ENCODE data around the gene UNCX.
A peak's percentile ranks its signal among the peaks of the same experiment; 100 is the strongest.

UNCX gene

GRCh38 chr7:1244700-1245523 is 12.2 kb downstream of the UNCX start:
- no peak for DNase-seq

- DNase-seq, result no peak
Observed at GRCh38 chr7:1245524-1246050, 12.9 kb downstream of the UNCX start.

DNA sequence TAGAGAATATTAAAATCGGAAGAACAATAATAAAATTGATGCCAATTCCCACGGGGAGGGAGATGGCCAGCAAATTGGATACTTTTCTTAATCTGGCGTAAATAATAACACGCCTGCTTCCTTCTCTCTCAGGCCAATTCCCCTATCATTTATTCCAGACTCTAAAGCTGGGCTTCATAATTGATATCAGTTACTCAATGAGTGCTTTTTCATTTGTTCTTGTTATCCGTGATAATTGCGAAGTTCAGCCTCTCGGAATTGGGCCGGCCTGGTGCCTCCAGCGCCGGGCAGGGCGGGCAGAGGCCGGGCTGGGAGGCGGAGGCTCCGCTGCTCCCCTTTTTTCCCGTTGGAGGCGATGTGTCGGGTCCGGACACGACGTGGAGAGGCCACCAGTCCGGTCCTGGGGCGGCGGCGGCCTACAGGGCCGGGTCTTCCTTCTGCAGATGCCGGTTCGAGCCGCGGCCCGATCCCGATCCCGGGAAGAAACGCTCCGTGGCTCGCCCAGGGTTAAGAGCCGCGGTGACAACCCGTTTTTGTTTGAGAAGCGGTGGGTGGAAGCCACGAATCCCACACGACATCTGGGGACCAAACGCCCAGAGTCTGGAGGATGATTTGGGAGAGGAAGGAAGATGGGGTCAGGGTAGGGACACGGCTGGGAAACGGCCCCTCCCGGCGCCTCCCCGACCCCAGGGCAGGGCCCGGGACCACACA is 13.6 kb downstream of the UNCX start:
- DNase-seq, result no peak

DNA sequence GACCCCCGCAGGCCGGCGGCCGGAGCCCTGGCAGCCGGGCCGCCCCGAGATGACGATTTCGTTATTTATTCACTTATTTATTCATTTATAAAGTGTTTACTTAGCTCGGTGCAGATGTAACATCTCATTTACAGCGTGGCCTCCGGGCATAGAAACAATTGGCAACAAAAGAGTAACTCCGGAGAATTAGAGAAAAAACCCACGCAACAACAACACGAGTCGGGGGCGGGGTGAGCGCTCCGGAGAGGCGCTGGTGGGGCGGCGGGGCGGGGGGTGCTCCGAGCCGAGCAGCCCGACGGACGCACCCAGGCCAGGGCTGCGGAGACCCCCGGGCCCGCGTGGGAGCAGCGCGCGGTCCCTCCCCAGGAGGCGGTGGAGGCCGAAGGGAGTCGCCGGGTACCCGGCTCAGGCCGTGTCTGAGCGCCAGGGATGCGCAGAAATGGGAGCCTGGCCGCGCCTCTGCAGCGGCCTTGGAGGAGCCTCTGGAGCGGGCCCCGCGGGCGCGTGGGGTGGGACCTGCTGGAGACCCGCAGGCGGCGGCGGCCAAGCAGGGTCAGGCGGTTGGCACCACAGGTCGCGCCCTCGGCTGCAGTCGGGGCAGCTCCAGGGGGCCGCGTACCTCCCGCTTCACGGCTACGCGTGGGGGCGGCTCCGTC is 14.3 kb downstream of the UNCX start:
- no peak for DNase-seq

GRCh38 chr7:1247527-1248041 is 14.9 kb downstream of the UNCX start:
- peak; percentile 22 to 51 for DNase-seq

GRCh38 chr7:1248143-1248915 is 15.7 kb downstream of the UNCX start:
- no peak for DNase-seq

DNA sequence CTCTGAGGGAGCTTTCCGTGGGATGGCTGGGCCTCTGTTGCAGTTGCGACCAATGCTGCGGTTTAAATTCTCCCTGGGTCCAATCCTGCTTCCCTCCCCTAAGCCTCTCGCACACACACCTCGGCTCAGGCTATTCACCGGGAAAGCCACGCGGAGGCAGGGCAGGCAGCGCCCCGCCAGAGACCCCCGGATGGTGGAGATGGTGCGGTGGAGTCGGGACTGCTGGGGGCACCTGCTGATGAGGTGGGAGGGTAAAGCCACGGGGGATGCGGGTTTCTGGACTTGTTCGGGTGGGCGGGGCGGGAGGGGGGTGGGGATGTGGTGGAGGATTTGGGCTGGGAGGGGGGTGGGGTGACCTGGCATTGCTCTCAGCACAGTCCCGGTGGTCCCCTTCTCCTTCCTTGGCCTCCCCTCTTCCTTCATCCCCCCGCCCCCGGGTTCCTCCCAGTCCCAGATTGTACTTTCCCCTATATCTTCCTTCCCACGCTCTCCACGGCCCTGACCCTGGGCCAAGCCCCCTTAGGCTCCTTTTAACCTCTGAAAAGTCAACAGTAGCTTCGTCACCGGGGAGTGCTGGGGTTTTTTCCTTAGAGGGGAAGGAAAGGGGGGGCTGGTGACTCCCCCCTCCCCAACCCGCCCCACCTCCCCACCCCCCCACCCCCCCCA is 16.4 kb downstream of the UNCX start:
- no peak for DNase-seq

- no peak for DNase-seq
Observed at GRCh38 chr7:1249731-1250130, 17.1 kb downstream of the UNCX start.

- DNase-seq, result no peak
Observed at GRCh38 chr7:1250901-1251300, 18.2 kb downstream of the UNCX start.

DNA sequence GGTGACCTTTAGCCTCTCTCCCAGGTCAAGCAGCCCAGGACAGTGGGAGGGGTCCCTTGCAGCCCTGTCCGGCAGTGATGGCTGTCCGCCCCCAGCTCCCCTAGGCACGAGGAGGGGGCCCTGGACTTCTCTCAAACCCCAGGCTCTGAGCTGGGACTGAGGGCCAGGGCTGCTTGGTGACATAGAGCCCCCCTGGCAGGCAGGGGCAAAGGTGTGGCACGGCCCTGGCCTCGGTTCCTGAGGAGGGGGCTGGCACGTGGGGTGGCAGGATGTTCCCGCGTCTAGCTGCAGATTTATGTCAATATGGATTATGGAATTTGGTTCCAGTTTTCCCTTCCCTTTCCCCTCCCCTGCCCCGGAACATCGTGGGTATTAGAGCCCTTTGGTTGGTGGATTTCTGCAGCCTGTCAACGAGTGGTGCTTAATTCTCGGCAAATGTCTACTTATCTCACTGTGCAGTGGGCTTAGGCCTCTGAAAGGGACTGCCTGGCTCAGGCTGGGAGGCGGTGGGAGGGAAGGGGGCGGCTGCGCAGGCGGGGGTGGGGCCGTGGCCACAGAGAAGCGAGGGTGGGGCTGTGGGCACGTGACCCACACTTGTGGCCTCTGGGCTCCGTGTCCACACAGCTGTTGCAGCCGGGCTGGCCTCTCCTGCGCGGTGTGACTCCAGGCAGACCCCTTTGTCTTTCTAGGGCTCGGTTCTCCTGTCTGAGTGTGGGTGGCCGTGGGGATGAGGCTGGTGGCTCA is 19.3 kb downstream of the UNCX start:
- DNase-seq, result no peak

DNA sequence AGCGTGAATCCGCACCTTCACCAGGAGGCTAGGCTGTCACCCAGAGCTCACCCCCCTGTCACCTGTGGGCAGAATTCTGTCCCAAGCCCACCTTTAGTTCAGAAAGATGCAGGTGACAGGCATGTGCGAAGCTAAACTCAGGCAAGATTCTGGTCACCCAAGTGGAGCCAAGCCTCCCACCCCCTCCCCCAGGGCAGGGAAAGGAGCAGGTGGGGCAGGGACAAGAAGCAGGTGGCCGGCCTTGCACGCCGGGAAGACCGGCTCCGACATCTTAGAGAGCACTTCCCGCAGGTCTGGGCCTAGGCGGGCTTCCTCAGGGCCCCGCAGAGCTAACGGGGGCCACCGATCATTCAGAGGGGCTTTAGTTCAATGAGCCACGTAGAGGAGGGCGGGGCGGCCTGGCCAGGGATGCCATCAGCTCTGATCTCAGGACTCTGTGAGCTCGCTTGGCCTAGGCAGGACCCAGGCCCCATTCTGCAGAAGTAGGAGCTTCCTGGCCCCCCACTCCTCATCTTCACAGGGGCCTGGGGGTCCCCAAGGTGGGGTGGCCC is 19.9 kb downstream of the UNCX start:
- DNase-seq, result no peak

- no peak for DNase-seq
Observed at GRCh38 chr7:1253681-1254181, 21.1 kb downstream of the UNCX start.

DNA sequence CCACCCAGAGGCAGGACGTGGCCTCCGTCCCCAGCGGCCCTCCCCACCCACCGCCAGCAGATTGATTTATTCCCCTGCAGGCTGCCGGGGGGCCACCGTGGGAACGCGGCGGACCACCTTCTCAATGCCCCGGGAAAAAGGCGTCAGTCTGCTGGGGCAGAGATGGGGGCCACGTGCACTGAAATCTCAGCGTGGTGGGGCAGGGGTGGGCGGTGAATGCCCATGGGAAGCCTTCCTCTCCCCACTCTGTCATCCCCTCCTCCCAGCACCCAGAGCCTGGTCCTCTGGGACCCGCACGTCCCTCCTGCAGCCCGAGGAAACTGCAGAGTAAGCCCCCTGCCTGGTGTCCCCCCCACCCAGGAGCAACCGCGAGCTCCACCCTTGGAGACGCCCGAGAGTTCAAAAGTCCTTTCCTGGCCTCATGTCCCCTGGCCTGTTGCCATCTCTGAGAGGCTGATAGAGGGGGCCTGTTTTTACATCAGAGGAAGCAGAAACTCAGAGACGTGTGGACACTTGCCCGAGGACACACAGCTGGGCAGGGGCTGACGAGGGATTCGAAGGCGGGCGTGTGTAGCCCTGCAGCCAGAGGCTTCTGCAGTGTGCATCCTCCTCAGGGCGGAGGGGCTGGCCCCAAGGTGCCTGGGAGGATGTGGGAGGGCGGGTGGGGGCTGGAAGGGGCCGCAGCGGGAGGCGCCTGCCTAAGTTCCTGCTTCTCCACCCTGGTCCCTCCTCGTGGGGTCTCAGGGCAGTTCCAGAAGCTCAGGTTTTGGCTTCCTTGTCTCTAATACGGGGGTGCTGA is 21.8 kb downstream of the UNCX start:
- no peak for DNase-seq

DNA sequence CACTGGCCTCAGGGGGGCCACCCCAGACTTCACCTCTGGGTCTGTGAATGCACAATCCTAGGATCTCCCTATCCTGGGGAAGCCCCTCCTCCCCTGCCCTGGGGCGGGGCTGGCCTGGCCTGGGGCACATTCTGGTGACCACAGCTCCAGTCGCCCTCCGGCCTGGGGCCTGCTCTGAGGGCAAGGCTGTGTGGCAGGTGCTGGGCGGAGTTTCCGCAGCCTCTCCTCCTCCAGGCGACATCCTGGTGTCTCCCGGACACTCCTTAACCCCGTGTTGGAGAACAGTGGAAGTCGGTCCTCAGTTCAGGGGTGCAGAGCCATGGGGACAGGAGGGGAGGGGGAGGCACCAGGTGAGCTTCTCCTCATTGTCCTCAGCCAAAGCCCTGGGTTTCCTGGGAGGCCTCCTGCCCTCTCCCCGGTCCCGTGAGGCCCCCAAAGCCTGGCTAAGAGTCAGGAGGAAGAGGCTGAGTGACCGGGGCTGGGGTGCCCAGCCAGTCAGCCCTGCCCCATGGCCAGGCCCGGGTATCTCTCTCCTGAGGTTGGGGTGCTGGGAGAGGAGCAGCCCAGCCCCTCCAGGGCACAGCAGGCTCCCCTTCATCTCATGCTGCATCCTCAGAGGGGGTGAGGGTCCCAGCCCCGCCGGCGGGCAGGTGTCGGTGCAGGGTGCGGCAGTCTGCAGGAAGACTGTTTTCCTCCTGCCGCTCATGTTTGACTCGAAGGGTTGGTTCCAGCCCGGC is 22.6 kb downstream of the UNCX start:
- no peak for DNase-seq

DNA sequence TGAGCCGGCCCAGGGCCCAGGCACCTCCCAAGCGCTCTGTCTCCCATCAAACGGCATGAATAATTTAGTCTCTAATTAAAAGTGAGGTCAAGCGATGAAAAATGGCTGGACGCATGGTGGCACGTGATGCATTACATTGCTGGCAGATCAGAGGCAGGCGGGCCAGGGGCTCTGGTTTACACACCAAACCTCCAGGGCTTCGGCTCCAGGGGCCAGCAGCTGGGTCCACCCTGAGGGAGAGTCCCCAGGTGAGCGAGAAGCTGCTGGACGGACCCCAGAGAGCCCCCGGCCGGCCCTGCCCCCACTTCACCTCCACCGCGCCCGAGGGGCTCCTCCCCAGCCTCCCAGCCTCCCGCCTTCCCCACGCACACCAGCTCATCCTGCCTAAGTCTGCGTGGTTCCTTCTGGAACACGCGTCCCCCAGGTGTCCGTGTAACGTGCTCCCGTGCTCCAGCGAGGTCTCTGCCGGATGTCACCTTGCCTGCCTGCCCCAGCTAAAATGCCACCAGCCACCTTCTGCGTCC is 23.2 kb downstream of the UNCX start:
- DNase-seq, result no peak

DNA sequence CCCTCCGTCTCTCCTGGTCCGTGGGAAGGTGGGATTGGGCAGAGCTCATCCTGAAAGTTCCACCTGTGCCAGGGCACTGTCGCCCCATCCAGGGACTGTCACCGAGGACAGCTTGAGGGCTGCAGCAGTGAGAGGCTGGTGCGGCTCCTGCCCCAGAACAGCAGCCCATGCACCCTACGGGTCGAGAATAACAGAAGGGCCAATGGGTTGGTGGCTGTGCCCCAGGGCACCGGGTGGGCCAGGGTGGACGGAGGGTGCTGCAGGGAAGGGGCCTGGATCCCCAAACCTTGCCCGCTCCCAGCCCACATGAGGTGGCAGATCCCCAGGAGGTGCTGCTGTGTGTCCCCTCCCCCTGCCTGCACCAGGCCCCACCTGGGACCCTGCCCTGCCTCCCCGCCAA is 23.9 kb downstream of the UNCX start:
- DNase-seq, result no peak

GRCh38 chr7:1257221-1257620 is 24.5 kb downstream of the UNCX start:
- DNase-seq, result no peak

DNA sequence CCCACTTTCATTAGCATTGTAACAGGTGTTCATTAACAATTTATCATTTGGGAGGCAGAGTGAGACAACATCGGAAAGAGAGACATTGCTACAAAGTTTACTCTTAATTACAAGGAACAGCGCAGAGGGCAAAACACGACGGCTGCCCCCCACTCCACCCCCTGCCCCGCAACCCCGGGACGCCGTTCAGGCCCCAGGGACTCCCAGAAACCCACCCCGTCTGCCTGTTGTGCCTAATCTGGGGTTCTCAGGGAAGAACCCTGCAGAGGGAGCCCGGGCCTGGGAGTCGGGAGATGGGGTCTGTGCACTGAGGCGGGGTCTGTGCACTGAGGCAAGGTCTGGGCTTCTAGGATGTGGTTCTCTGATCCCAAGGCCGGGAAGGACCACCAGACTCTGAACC is 25.2 kb downstream of the UNCX start:
- no peak for DNase-seq

Data from NCI-H2081 (cell line).